ENCODE results near the gene NAXD.

DNA sequence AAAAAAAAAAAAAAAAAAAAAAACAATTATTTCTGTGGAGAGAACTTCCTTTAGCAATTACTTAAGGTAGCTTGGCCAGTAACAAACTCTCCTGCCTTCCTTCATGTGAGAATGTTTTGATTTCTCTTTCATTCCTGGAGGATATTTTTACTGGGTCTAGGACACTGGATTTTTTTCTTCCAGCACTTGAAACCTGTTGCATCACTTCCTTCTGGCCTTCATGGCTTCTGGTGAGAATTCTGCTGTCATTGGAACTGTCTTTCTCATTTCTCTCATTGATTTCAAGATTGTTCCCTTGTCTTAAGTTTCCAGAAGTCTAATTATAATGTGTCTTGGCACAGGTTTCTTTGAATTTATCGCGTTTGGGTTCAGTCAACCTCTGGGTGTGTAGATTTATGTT, 34.5 kb upstream of the NAXD start:
- TF ChIP-seq EP300 (IDR thresholded peaks at IDR 0.05) (no peak), POLR2A (IDR thresholded peaks at IDR 0.05) (no peak), POLR2AphosphoS5 (IDR thresholded peaks at IDR 0.05) (no peak)
- TF ChIP-seq, protein P1, sequence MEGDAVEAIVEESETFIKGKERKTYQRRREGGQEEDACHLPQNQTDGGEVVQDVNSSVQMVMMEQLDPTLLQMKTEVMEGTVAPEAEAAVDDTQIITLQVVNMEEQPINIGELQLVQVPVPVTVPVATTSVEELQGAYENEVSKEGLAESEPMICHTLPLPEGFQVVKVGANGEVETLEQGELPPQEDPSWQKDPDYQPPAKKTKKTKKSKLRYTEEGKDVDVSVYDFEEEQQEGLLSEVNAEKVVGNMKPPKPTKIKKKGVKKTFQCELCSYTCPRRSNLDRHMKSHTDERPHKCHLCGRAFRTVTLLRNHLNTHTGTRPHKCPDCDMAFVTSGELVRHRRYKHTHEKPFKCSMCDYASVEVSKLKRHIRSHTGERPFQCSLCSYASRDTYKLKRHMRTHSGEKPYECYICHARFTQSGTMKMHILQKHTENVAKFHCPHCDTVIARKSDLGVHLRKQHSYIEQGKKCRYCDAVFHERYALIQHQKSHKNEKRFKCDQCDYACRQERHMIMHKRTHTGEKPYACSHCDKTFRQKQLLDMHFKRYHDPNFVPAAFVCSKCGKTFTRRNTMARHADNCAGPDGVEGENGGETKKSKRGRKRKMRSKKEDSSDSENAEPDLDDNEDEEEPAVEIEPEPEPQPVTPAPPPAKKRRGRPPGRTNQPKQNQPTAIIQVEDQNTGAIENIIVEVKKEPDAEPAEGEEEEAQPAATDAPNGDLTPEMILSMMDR (IDR thresholded peaks at IDR 0.05), result no peak

Data from gastroesophageal sphincter (tissue), 3 donors.